ENCODE results near the gene DNM1L. TPM values are rescaled to one million over a fixed set of nuclear protein-coding genes. Genes with fewer than 3 reads are reported as not detected.

Gene DNM1L
- total RNA-seq, 4 donors from 2014 or later = 66.4 to 81.4 (median 71.8) TPM

GRCh38 chr12:32690927-32691326 is 11.8 kb downstream of the DNM1L start:
- peaks cover 0 to 4% (median 0%) of the 10 kb centered on the region in 4 donors for H3K36me3 ChIP-seq
- H3K27me3 ChIP-seq = no peaks in the 10 kb centered on the region
- H3K4me3 ChIP-seq = no peak overlapping the region
- intact Hi-C loops (cut with DNase I) = no loop called here
- TF ChIP-seq POLR2A (IDR thresholded peaks at IDR 0.05; ENCODE audit: low read depth) (no peak), EP300 (IDR thresholded peaks at IDR 0.05) (no peak), POLR2AphosphoS5 (IDR thresholded peaks at IDR 0.05) (no peak), CTCF (IDR thresholded peaks at IDR 0.05) (no peak)
- H3K9me3 ChIP-seq = no peaks in the 10 kb centered on the region
- no peak for DNase-seq (ENCODE audit: extremely low spot score)
- WGBS = 94% methylated on average over 8 of the region's 8 CpGs
- H3K27ac ChIP-seq (replicated peaks in 1 of 4) = no peak overlapping the region
- H3K4me1 ChIP-seq = peaks cover 0 to 50% (median 25%) of the 10 kb centered on the region in 4 donors

- Histone ChIP-seq H3K36me3 (peaks cover 0 to 4% (median 0%) of the 10 kb centered on the region in 4 donors), H3K9me3 (no peaks in the 10 kb centered on the region), H3K27ac (replicated peaks in 1 of 4) (no peak overlapping the region), H3K27me3 (no peaks in the 10 kb centered on the region), H3K4me3 (no peak overlapping the region), H3K4me1 (peaks cover 0 to 50% (median 25%) of the 10 kb centered on the region in 4 donors)
- no peak for TF ChIP-seq POLR2AphosphoS5 (IDR thresholded peaks at IDR 0.05)
- no peak for TF ChIP-seq CTCF (IDR thresholded peaks at IDR 0.05)
- TF ChIP-seq POLR2A (IDR thresholded peaks at IDR 0.05; ENCODE audit: low read depth) = no peak
- TF ChIP-seq EP300 (IDR thresholded peaks at IDR 0.05) = no peak
- 79% methylated on average over 1 of the region's 1 CpG for WGBS
- intact Hi-C loops (cut with DNase I) = no loop called here
- DNase-seq (ENCODE audit: extremely low spot score) = no peak
These were observed 13.3 kb downstream of the DNM1L start for GRCh38 chr12:32692358-32692757.

- WGBS = 95% methylated on average over 1 of the region's 1 CpG
- no peak for TF ChIP-seq CTCF (IDR thresholded peaks at IDR 0.05)
- TF ChIP-seq EP300 (IDR thresholded peaks at IDR 0.05) = no peak
- no peak for TF ChIP-seq POLR2AphosphoS5 (IDR thresholded peaks at IDR 0.05)
- no peak for TF ChIP-seq POLR2A (IDR thresholded peaks at IDR 0.05; ENCODE audit: low read depth)
- no peak for DNase-seq (ENCODE audit: extremely low spot score)
- no peaks in the 10 kb centered on the region for H3K9me3 ChIP-seq
- H3K4me3 ChIP-seq = no peak overlapping the region
- H3K36me3 ChIP-seq = peaks cover 0 to 4% (median 0%) of the 10 kb centered on the region in 4 donors
- H3K4me1 ChIP-seq = peaks cover 0 to 51% (median 26%) of the 10 kb centered on the region in 4 donors
- H3K27ac ChIP-seq (replicated peaks in 1 of 4) = no peak overlapping the region
- intact Hi-C loops (cut with DNase I) = no loop called here
- H3K27me3 ChIP-seq = no peaks in the 10 kb centered on the region
These were observed 13.9 kb downstream of the DNM1L start for GRCh38 chr12:32693036-32693435.

GRCh38 chr12:32695787-32696186 is 16.7 kb downstream of the DNM1L start:
- peaks cover 0 to 30% (median 13%) of the 10 kb centered on the region in 4 donors for H3K4me1 ChIP-seq
- over 99% methylated on average over 3 of the region's 3 CpGs for WGBS
- no peaks in the 10 kb centered on the region for H3K27me3 ChIP-seq
- no peaks in the 10 kb centered on the region for H3K9me3 ChIP-seq
- TF ChIP-seq EP300 (IDR thresholded peaks at IDR 0.05) (no peak), POLR2AphosphoS5 (IDR thresholded peaks at IDR 0.05) (no peak), CTCF (IDR thresholded peaks at IDR 0.05) (no peak), POLR2A (IDR thresholded peaks at IDR 0.05; ENCODE audit: low read depth) (no peak)
- intact Hi-C loops (cut with DNase I) = no loop called here
- H3K4me3 ChIP-seq = no peak overlapping the region
- DNase-seq (ENCODE audit: extremely low spot score) = no peak
- no peak overlapping the region for H3K27ac ChIP-seq (replicated peaks in 1 of 4)
- peaks cover 0 to 4% (median 0%) of the 10 kb centered on the region in 4 donors for H3K36me3 ChIP-seq

- Histone ChIP-seq H3K27me3 (no peaks in the 10 kb centered on the region), H3K36me3 (peaks cover 0 to 12% (median 6%) of the 10 kb centered on the region in 4 donors), H3K9me3 (no peaks in the 10 kb centered on the region), H3K4me3 (no peak overlapping the region), H3K4me1 (peaks cover 0 to 15% (median 9%) of the 10 kb centered on the region in 4 donors), H3K27ac (replicated peaks in 1 of 4) (no peak overlapping the region)
- TF ChIP-seq POLR2A (IDR thresholded peaks at IDR 0.05; ENCODE audit: low read depth) (no peak), EP300 (IDR thresholded peaks at IDR 0.05) (no peak), CTCF (IDR thresholded peaks at IDR 0.05) (no peak), POLR2AphosphoS5 (IDR thresholded peaks at IDR 0.05) (no peak)
- intact Hi-C loops (cut with DNase I) = no loop called here
- no peak for DNase-seq (ENCODE audit: extremely low spot score)
- WGBS = 92% methylated on average over 1 of the region's 1 CpG
These were observed 18.3 kb downstream of the DNM1L start for GRCh38 chr12:32697445-32697844.

Data from esophagus muscularis mucosa (tissue), 4 donors.